GM12878 (cell line): ENCODE measurements around the gene CNTN2. TPM values are rescaled to one million over a fixed set of nuclear protein-coding genes. Genes with fewer than 3 reads are reported as not detected.

Source experiments
- ATAC-seq: fragments of 200-7000 bp; cut with Tn5 transposase; 3 replicates; pipeline ENCODE4 v1.9.1; 2020; ENCODE audit warnings: mild to moderate bottlenecking, moderate library complexity
- BruUV-seq: library from RNA; stranded (reverse); fragments of 400-500 nt; replicated peaks from 2 replicates; lab custom pipeline; 2021; lab: Mats Ljungman, UMichigan
- CTCF ChIA-PET: fragments of 300-600 bp; sonication (Branson Sonifier 250); formaldehyde crosslinking; extraction: SDS; loops from one replicate; lab custom pipeline; 2021; ENCODE audit warnings: inconsistent platforms; lab: Yijun Ruan, JAX
- POLR2A ChIA-PET: fragments of 350-600 bp; formaldehyde crosslinking; extraction: SDS; loops from one replicate; lab custom pipeline; 2021; ENCODE audit warnings: inconsistent platforms; lab: Charles Lee
- RAD21 ChIA-PET: fragments of 300-600 bp; sonication (Branson Sonifier 250); formaldehyde crosslinking; loops from one replicate; lab custom pipeline; 2023; ENCODE audit warnings: antibody characterized with exemption; ENCODE audit not compliant: unreplicated experiment; lab: Charles Lee
- SMC1A ChIA-PET: fragments of 300-600 bp; sonication (Branson Sonifier 250); formaldehyde crosslinking; loops from one replicate; lab custom pipeline; 2023; ENCODE audit not compliant: unreplicated experiment, uncharacterized antibody; lab: Charles Lee
- DNase-seq: peaks from one replicate; pipeline ENCODE4 v3.0.0-alpha.2; 2011; ENCODE audit warnings: low read depth, low spot score
- FAIRE-seq: peaks from 3 replicates; lab custom pipeline; 2011; peaks lifted over from hg19 to GRCh38; lab: Jason Lieb, UNC
- H2AFZ ChIP-seq: 2 replicates; pipeline ENCODE4 v1.6.0; 2011; ENCODE audit warnings: low read depth, low read length, control low read depth; ENCODE audit not compliant: control insufficient read depth
- H3K27ac ChIP-seq: 2 replicates; pipeline ENCODE4 v1.5.1; 2011; ENCODE audit warnings: control low read depth; ENCODE audit not compliant: control insufficient read depth, insufficient read depth
- H3K27me3 ChIP-seq, 2 experiments: replicated peaks in 1 of 2; 2 replicates each; pipeline versions ENCODE4 v1.6.0 to v1.6.1; 2011; ENCODE audit warnings: low read length in 1 of 2; ENCODE audit not compliant: control insufficient read depth in 2 of 2, insufficient read depth in 2 of 2
- H3K36me3 ChIP-seq, 2 experiments: 2 replicates each; pipeline ENCODE4 v1.5.1; 2011; ENCODE audit warnings: low read length in 1 of 2; ENCODE audit not compliant: control insufficient read depth in 2 of 2, insufficient read depth in 2 of 2
- H3K4me1 ChIP-seq: 2 replicates; pipeline ENCODE4 v1.6.1; 2011; ENCODE audit warnings: mild to moderate bottlenecking, low read length, moderate library complexity, mixed read lengths; ENCODE audit not compliant: control insufficient read depth, insufficient read depth
- H3K4me2 ChIP-seq: 2 replicates; pipeline ENCODE4 v1.6.0; 2011; ENCODE audit warnings: control low read depth; ENCODE audit not compliant: control insufficient read depth, insufficient read depth
- H3K4me3 ChIP-seq: fragments of 200-600 bp; sonication (generic); 2 replicates; pipeline ENCODE4 v1.5.1; 2016
- H3K79me2 ChIP-seq: 2 replicates; pipeline ENCODE4 v1.6.0; 2011; ENCODE audit warnings: low read length; ENCODE audit not compliant: control insufficient read depth, insufficient read depth
- H3K9ac ChIP-seq: 2 replicates; pipeline ENCODE4 v1.8.0; 2011; ENCODE audit warnings: low read length, control low read depth, mixed read lengths; ENCODE audit not compliant: control insufficient read depth, insufficient read depth
- H3K9me3 ChIP-seq: replicated peaks from 3 replicates; pipeline ENCODE4 v1.5.1; 2011; ENCODE audit warnings: mild to moderate bottlenecking, low read length; ENCODE audit not compliant: control insufficient read depth, insufficient read depth
- H4K20me1 ChIP-seq: 2 replicates; pipeline ENCODE4 v1.6.0; 2011; ENCODE audit not compliant: control insufficient read depth, insufficient read depth
- ASH2L ChIP-seq: fragments of 300-600, 200-600 bp; sonication (generic); IDR thresholded peaks from 2 replicates; pipeline ENCODE4 v1.6.1; 2017; ENCODE audit warnings: low read depth, mild to moderate bottlenecking, borderline replicate concordance
- CHD2 ChIP-seq: IDR thresholded peaks from 2 replicates; pipeline ENCODE4 v1.6.1; 2011; ENCODE audit warnings: low read depth, low read length, improper control_type of control experiment, borderline replicate concordance
- HDAC2 ChIP-seq: fragments of 200-600 bp; sonication (generic); IDR thresholded peaks from 2 replicates; pipeline ENCODE4 v1.6.1; 2017
- MTA2 ChIP-seq: fragments of 450-650 bp; IDR thresholded peaks from 2 replicates; pipeline ENCODE4 v1.6.1; 2016; ENCODE audit warnings: low read depth, mild to moderate bottlenecking, moderate library complexity
- PML ChIP-seq: IDR thresholded peaks from 2 replicates; pipeline ENCODE4 v1.6.1; 2012; ENCODE audit warnings: low read length, inconsistent platforms
- SMC3 ChIP-seq: IDR thresholded peaks from 2 replicates; pipeline ENCODE4 v1.6.1; 2011; ENCODE audit warnings: low read length, improper control_type of control experiment, borderline replicate concordance
- SRF ChIP-seq, 2 experiments: IDR thresholded peaks; 2 replicates each; pipeline ENCODE4 v1.6.1; 2011; ENCODE audit warnings: low read depth in 2 of 2, low read length in 2 of 2, mild to moderate bottlenecking in 1 of 2, moderate library complexity in 1 of 2
- SUPT20H ChIP-seq: IDR thresholded peaks from 2 replicates; pipeline ENCODE4 v1.6.1; 2011; ENCODE audit warnings: low read depth, mild to moderate bottlenecking, low read length, moderate library complexity, borderline replicate concordance; ENCODE audit not compliant: control insufficient read depth
- SUZ12 ChIP-seq: fragments of 200-600 bp; sonication (generic); IDR thresholded peaks from one replicate; pipeline ENCODE4 v1.6.1; 2018; ENCODE audit warnings: antibody characterized with exemption, mild to moderate bottlenecking; ENCODE audit not compliant: unreplicated experiment
- TAF1 ChIP-seq: IDR thresholded peaks from 2 replicates; pipeline ENCODE4 v1.6.1; 2011; ENCODE audit warnings: mild to moderate bottlenecking, low read depth, low read length, borderline replicate concordance
- ZBED1 ChIP-seq: IDR thresholded peaks from 2 replicates; pipeline ENCODE4 v1.6.1; 2016; ENCODE audit warnings: borderline replicate concordance
- WGBS: methylation state at CpG from one replicate; pipeline ENCODE4 v1.1.6; 2016; ENCODE audit warnings: low lambda C conversion rate; ENCODE audit not compliant: insufficient replicate concordance, insufficient coverage; ENCODE audit errors: missing lambda C conversion rate; 5-methylcytosine and 5-hydroxymethylcytosine counted together
- in situ Hi-C: fragments of 300-500 bp; cut with MboI; formaldehyde crosslinking; loops from 9 replicates; pipeline ENCODE4 v1.14.3; 2018; ENCODE audit warnings: mixed read lengths
- intact Hi-C: fragments of 100-400 bp; cut with micrococcal nuclease; formaldehyde crosslinking; loops from one replicate; pipeline ENCODE4 v1.14.2; 2022; ENCODE audit not compliant: unreplicated experiment
- polyA plus RNA-seq, 11 experiments: library from polyadenylated mRNA; depleted of rRNA in 4 of 11; unstranded in 6 of 11; stranded (reverse) in 5 of 11; fragments of >200 nt; fragmentation: Nextera tagmentation in 4 of 11; fragmentation: Illumina TruSeq in 1 of 11; extraction: Ambion mirVana in 4 of 11; extraction: Trizol in 1 of 11; gene quantifications; 1 replicate in 1 of 11; 2 replicates in 10 of 11; pipeline versions ENCODE4 v1.2.1 to v1.2.3, GENCODE V29; 2011 to 2016; ENCODE audit warnings: inconsistent platforms in 2 of 11, missing spikeins in 2 of 11, low read depth in 1 of 11
- total RNA-seq, 4 experiments: library from RNA; depleted of rRNA in 3 of 4; stranded (reverse); fragments of >200 nt in 3 of 4; fragmentation: Illumina TruSeq in 1 of 4; extraction: Trizol in 1 of 4; gene quantifications; 2 replicates each; pipeline versions ENCODE4 v1.2.1 to v1.2.3, GENCODE V29; 2013 to 2021
- TF ChIP-seq, protein P1 (sequence below): fragments of 450-650 bp; IDR thresholded peaks from 2 replicates; pipeline ENCODE4 v1.6.1; 2017; ENCODE audit warnings: mild to moderate bottlenecking, low read depth, inconsistent platforms; ENCODE audit not compliant: poor library complexity, severe bottlenecking
- TF ChIP-seq, protein P2 (sequence below): fragments of 450-650 bp; formaldehyde crosslinking; IDR thresholded peaks from 2 replicates; pipeline ENCODE4 v1.4.0; 2022; ENCODE audit warnings: mild to moderate bottlenecking, moderate library complexity
- TF ChIP-seq, protein P3 (sequence below): fragments of 450-650 bp; conservative IDR thresholded peaks from 2 replicates; pipeline ENCODE4 v1.6.1; 2017; ENCODE audit warnings: mild to moderate bottlenecking, moderate library complexity
- TF ChIP-seq, protein P4 (sequence below): IDR thresholded peaks from 2 replicates; pipeline ENCODE4 v1.6.1; 2011; ENCODE audit warnings: borderline replicate concordance, low read depth, mild to moderate bottlenecking, moderate library complexity, mixed read lengths, low read length; ENCODE audit not compliant: insufficient read depth; ENCODE audit errors: extremely low read length

The CNTN2 gene
- total and polyA plus RNA-seq, 10 of the 15 experiments (the other 5 are each of a cell fraction or from before 2014, with no cell fraction given) = 0.03 TPM; not detected in 9

DNA sequence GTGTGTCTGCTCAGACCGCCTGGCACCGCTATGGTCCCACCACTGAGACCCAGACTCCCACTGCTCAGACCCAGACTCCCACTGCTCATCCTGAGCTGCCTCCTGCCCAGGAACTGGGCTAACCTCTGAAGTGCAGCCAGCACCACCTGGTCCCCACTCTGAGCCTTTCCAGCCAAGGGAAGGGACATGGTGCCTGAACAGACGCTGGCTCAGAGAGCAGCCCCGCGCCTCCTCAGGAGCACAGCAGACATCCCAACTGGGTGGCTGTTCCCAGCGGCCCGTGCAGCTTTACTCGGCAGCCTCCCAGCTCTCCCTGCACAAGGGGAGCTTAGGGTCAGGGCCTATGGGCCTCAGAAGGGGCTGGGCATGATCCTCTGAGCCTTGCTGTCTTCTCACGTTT lies 27.8 kb upstream of the CNTN2 start:
- POLR2A ChIA-PET = no interaction called here
- CTCF ChIA-PET = interaction anchor here (2.8 kb wide), 1 partner anchor 47 kb away, joined by 10 read pairs; no protein-coding TSS in a partner anchor
- no peak for FAIRE-seq
- WGBS = 29% methylated on average over 9 of the region's 9 CpGs
- Histone ChIP-seq H3K36me3 (no peaks in the 10 kb centered on the region), H3K4me2 (no peak overlapping the region), H3K4me1 (no peaks in the 10 kb centered on the region), H4K20me1 (no peaks in the 10 kb centered on the region), H3K27me3 (peaks cover 0 to 13% of the 10 kb centered on the region in 2 experiments; a peak in 3 of 4 replicates), H2AFZ (no peak overlapping the region), H3K9me3 (no peaks in the 10 kb centered on the region), H3K4me3 (no peak overlapping the region), H3K79me2 (no peaks in the 10 kb centered on the region), H3K9ac (no peak overlapping the region), H3K27ac (no peak overlapping the region)
- RAD21 ChIA-PET = no interaction called here
- in situ Hi-C loops (no loop called here), intact Hi-C loops (no loop called here)
- ATAC-seq = no peak
- no TSS peak for BruUV-seq
- no peak for DNase-seq
- SMC1A ChIA-PET = interaction anchor here (0.6 kb wide), 1 partner anchor 1643 kb away, joined by 3 read pairs; no protein-coding TSS in a partner anchor
- TF ChIP-seq SUZ12 (no peak), SMC3 (no peak), HDAC2 (no peak), MTA2 (no peak), TAF1 (no peak), PML (no peak), ASH2L (no peak), ZBED1 (no peak), SUPT20H (no peak), SRF (IDR thresholded peaks at IDR 0.05; ENCODE audit: low read depth in 2 of 2, low read length in 2 of 2) (no peak), CHD2 (no peak)
- TF ChIP-seq, protein P1, sequence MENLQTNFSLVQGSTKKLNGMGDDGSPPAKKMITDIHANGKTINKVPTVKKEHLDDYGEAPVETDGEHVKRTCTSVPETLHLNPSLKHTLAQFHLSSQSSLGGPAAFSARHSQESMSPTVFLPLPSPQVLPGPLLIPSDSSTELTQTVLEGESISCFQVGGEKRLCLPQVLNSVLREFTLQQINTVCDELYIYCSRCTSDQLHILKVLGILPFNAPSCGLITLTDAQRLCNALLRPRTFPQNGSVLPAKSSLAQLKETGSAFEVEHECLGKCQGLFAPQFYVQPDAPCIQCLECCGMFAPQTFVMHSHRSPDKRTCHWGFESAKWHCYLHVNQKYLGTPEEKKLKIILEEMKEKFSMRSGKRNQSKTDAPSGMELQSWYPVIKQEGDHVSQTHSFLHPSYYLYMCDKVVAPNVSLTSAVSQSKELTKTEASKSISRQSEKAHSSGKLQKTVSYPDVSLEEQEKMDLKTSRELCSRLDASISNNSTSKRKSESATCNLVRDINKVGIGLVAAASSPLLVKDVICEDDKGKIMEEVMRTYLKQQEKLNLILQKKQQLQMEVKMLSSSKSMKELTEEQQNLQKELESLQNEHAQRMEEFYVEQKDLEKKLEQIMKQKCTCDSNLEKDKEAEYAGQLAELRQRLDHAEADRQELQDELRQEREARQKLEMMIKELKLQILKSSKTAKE = no peak
- TF ChIP-seq, protein P2, sequence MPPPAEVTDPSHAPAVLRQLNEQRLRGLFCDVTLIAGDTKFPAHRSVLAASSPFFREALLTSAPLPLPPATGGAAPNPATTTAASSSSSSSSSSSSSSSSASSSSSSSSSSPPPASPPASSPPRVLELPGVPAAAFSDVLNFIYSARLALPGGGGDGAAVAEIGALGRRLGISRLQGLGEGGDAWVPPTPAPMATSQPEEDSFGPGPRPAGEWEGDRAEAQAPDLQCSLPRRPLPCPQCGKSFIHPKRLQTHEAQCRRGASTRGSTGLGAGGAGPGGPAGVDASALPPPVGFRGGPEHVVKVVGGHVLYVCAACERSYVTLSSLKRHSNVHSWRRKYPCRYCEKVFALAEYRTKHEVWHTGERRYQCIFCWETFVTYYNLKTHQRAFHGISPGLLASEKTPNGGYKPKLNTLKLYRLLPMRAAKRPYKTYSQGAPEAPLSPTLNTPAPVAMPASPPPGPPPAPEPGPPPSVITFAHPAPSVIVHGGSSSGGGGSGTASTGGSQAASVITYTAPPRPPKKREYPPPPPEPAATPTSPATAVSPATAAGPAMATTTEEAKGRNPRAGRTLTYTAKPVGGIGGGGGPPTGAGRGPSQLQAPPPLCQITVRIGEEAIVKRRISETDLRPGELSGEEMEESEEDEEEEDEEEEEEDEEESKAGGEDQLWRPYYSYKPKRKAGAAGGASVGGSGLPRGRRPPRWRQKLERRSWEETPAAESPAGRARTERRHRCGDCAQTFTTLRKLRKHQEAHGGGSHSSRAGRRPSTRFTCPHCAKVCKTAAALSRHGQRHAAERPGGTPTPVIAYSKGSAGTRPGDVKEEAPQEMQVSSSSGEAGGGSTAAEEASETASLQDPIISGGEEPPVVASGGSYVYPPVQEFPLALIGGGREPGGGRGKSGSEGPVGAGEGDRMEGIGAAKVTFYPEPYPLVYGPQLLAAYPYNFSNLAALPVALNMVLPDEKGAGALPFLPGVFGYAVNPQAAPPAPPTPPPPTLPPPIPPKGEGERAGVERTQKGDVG (CRISPR knock-in tag) = no peak
- TF ChIP-seq, protein P3, sequence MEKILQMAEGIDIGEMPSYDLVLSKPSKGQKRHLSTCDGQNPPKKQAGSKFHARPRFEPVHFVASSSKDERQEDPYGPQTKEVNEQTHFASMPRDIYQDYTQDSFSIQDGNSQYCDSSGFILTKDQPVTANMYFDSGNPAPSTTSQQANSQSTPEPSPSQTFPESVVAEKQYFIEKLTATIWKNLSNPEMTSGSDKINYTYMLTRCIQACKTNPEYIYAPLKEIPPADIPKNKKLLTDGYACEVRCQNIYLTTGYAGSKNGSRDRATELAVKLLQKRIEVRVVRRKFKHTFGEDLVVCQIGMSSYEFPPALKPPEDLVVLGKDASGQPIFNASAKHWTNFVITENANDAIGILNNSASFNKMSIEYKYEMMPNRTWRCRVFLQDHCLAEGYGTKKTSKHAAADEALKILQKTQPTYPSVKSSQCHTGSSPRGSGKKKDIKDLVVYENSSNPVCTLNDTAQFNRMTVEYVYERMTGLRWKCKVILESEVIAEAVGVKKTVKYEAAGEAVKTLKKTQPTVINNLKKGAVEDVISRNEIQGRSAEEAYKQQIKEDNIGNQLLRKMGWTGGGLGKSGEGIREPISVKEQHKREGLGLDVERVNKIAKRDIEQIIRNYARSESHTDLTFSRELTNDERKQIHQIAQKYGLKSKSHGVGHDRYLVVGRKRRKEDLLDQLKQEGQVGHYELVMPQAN = no peak
- TF ChIP-seq, protein P4, sequence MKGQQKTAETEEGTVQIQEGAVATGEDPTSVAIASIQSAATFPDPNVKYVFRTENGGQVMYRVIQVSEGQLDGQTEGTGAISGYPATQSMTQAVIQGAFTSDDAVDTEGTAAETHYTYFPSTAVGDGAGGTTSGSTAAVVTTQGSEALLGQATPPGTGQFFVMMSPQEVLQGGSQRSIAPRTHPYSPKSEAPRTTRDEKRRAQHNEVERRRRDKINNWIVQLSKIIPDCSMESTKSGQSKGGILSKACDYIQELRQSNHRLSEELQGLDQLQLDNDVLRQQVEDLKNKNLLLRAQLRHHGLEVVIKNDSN = no peak
